Hematopoietic multipotent progenitor cell treated with erythropoietin and hydrocortisone succinate and interleukin-3 and kit ligand, for 6 days (in vitro differentiated cells): Measurements from ENCODE around the gene ALDH8A1.

ENCODE experiments used
- DNase-seq: peaks from one replicate; pipeline ENCODE4 v3.0.0-alpha.2; 2015

ALDH8A1 gene

DNA sequence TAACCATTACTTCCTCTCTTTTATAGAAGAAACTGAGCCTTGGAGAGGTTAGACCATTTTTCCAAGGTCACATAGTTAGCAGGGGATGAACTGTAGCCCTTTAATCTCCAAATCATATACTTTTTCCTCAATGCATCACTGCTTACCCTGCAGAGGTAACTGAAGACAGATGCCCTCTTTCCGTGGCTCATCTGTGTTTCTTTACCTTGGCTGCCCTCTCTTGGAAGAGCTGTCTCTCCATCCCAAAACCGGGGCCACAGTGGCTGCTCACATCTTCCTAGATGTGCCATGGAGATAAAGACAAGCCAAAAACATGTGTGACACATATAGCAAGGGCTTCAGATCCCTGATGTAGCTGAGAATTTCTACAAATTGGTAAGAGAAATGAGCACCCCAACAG is 581 bp upstream of the ALDH8A1 start:
- DNase-seq, result no peak

DNA sequence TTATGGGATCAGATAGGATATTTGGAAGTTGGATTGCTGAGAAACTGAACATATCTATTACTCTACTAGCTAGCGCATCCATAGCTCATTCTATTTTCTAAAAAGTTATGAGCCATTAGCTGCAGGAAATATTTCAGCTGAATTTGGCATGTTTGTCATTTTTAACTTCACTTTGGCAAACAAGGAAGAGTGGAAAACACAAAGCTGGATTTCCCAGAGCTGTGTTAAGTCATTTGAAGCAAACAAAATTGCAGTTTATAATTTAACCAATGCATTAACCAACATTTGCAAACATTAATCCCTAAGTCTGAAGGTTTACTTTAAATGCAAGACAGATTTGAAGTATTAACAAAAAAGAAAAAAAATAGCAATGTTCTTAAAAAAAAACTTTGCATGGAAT is 1.2 kb downstream of the ALDH8A1 start:
- no peak for DNase-seq

DNA sequence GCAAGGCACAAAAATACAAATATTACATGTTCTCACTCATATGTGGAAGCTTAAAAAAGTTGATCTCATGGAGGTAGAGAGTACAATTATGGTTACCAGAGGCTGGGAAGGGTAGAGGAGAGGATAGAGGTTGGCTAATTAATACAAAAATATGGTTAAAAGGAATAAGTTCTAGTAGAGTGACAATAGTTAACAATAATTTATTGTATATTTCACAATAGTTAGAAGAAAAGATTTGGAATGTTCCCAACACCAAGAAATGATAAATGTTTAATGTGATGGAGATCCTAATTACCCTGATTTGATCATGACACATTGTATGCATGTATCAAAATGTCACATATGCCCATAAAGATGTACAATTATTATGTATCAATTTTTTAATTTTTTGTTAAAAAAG is 1.8 kb downstream of the ALDH8A1 start:
- DNase-seq, result no peak

DNA sequence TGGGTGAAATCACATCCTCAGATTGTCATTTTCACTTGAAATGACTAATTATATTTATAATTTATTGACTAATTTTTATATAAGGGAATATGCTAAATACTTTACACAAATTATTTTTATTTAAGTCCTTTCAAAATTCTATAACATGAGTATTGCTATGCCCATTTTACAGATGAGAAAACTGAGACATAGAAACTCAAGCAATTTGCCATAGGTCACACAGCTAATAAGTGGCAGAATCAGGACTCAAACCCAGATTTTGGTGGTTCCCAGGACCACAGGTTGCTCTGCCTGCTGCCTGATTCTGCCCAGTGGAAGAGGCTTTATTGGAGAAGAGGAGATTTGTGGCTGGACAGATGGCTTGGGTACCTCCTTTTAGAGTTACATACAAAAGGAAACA is 4.9 kb downstream of the ALDH8A1 start:
- DNase-seq, result no peak

DNA sequence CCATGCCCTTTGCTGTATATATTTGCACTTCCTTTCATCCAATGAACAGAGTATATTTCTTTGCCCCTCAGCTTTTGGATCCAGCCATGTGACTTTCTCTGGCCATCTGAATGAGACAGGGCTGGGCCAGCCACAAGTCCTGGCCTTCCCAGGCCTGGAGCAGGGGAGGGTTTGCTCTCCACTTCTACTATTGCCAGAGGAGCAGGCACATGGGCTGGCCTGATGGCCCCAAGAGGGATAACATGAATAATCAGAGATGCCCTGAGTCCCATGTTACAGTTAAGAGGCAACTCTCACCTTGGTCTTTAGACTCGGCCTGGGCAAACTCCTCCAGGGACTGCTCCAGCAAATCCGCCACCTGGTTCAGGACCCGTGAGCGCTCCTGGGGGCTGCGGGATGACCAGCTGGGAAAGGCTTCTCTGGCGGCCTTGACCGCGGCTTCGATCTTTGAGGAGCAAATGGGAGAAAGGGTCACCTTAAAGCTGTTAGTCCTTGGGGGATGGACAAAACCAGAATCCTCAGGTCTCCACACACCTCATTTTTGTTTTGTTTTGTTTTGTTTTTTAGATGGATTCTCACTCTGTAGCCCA is 6.3 kb downstream of the ALDH8A1 start:
- no peak for DNase-seq

DNA sequence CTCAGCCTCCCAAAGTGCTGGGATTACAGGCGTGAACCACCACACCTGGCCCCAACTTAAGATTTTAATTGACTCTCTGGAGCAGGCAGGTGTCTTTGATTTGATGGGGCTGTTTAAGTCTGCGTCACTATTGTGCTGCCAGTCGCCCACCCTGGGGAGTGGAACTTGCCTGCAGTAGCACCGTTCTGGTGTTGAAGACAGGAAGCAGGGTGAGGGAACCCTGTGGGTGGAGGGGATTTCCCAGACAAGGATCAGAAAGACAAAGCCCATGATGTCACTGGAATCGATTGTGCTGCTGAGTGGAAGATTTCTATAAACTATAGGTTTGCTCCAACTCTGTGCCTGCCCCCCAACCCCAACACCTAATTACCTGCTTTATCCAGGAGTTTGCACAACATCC is 11.0 kb downstream of the ALDH8A1 start:
- no peak for DNase-seq

DNA sequence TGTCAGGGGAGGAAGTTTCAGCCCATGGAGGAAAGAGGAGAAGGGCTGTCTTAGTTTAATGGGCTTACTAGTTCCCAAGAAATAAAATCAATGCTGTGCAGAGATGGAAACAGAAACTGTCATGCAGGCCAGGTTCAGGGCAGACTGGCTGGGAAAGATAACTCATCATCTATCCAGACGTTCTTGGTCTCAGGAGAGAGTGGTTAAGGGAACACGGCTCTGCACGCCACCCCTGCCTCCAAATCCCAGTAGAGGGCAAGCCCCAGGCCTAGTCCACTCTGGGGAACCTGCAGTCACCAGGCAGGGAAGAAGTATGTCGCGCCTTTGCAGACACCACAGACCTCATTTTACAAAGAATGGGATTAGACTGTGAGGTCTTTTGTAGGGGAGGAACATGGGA is 12.5 kb downstream of the ALDH8A1 start:
- DNase-seq, result no peak

DNA sequence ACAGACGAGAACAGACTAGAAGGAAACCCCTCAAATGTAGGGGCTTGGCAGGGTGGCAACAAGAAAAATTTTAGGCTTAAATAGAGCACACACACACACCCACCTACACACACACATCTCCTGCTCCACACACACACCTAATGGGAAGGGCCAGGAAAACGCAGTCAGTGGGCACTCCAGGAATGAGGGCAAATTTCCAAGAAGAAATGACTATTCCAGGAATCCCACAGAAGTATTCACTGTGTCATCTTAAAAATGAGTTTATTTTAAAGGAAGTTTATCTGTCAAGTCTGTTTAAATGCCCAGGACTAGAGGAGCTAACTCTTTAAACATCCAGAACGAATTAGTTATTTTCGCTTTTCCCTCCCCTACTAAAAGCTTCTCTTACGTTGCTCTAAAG is 13.0 kb downstream of the ALDH8A1 start:
- no peak for DNase-seq

DNA sequence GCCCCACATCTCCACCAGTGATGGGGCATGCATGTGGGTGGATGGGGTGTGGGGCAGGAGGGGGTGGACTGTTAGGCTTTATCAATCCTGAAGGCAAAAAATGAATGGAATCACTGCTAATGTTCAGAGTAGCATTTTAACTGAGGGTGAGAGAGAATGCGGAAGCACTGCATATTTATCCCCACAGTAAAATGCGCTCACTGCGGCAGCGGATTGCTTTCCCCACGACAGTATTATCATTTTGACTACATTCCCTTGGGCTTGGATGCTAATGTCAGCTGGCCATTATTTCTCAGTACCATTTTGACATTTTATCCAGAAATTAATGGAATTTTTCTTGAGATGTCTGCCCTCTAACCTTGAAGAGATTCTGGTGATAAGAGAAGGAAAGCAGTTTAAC is 13.4 kb downstream of the ALDH8A1 start:
- no peak for DNase-seq

DNA sequence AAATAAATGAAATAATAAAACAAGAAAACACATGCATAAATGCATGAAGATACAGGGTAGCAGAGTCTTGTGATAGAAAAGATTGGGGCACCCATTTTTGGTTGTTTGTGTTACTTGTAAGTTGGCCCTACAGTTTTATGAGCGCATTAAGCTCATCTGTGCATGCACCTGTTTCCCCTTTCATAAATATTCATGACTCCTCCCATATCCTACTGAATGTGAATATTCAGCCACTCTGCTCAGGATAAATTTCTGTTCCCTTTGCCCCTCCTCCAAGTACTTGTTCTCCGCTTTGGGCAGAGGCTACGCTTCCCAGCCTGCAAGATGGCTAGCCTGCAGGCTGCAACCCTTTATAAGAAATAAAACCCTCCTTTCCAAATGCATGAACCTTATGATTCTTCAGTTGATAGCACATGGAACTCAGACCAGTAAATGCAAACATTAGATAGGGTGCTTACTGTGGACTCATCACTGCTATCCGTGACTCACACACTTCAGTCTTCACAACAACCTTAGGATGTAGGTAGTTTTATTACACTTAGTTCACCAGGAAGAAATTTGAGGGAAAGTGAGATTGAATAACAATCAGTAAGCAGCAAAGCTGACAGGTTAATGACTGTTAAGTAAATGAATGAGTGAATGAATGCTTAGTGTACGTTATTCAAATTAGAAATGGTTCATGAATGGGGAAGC is 15.0 kb downstream of the ALDH8A1 start:
- DNase-seq, result no peak

DNA sequence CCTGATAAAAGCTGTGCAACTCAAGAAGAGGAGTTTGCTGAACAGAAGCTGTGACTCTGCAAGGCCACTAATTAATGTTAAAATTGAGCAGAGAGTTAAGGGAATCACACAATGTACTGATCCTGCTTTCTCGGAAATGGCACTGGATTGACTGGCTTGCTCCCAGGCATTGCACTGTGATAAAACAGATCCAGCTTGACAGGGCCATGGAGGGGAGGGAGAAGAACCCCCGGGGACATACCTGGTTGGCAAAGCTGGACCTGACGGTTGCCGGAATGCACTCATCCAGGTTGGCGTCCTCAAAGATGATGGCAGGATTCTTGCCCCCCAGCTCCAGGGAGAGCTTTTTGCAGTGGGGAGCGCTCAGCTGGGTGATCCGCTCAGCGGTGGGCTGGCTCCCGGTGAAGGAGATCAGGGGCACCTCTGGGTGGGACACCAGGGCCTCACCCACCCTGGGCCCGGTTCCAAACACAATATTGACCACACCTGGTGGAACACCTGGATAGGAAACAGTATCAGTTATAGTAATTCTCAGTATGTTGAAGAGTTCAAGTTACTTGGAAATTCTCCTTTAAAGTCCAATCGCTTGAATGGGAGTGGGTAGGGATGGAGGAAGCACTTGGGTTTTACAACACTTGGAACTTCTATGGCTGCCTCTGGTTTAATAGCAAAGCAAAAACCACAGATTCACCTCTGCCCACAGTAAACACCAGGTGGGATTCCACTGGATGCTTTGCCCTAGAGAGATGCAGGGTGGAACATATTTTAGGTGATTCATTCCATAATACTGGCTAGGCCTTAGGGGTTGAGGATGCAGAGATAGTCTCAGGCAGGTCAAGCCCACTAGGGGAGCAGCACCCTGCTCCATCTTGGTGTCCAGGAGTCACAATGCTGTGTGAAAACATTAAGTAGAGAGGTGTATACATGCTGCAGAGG is 17.1 kb downstream of the ALDH8A1 start:
- no peak for DNase-seq

DNA sequence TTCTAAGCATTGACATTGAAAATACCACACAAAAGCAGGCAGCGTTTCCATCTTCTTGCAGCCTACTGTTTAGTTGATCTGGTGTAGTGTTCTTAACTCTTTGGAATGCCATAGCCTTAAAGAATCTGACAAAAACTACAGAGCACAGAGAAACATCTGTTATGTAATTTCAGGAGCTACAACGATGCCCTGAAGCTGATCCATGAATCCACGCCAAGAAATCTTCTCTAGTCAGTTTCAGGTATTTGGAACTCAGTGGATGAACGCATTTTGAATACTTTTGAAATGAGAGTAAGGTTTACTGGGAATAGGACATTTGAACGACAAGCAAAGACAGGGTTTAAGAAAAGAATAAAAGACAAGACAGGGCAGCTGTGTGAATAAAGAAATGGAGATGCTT is 17.8 kb downstream of the ALDH8A1 start:
- DNase-seq, result no peak

DNA sequence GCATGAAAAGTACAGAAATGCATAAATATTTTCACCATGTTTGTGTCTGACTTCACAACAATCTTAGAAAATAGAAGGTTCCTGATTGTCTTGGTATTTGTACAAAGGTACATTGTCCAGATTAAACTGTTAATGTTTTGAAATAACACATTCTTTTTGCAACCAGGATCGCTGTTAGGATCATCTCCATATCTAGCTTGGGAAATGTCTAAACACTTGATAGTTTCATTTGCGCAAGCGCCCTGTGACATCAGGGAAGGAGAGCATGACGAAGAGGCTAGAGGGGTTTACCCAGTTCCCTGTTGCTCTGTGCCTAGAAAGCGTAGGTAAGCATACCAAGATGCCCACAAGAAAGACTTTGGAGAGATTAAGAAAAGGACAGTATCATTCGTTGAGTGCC is 19.4 kb downstream of the ALDH8A1 start:
- DNase-seq, result no peak

DNA sequence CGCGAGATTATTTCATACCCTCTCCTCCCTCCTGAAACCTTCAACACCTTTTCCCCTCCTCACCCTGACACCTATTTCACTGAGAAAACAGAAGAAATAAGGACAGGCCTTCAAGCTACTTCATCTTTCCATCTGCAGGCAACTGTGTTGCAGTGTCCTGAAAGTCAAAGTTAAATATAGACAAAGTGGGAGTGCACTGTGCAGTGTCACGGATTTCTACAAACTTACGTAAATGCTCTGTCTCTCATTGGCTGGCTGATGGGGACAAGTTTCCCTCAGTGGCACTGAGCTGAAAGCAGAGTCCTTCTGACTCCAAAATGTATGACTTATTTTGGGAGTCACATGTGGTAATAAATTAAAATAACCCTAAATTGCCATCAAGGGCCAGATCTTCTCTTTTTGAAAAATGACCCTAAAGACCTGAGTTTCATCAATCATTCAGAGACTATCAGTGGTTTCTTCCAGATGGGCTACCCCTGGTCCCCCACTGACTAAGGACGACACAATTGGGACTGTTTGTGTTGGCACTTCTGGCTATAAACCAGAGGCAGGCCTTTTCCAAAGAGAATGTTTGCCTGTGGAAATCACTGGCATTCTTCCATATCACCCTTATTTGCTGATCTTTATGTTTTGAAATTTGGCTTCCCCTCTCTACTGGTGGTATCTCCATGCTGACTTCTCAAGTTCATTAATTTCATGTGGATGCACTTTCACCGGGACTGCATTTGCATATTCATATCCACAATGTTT is 21.6 kb downstream of the ALDH8A1 start:
- no peak for DNase-seq

DNA sequence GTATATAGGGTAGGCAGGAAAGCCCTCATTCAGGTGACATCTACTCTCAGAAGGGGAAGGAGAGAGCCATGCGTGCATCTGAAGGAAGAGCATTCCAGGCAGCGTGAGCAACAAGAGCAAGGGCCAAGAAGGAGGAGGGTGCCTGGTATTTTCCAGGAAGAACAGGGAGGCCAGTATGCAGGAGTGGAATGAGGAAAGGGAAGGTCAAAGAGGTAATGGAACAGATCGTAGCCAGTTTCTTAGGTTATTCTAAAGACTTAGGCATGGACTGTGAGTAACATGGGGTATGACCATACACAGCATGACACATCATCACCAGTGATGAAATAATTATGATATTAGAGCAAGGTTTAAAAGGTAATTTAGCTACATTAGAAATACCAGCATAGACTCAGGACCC is 24.1 kb downstream of the ALDH8A1 start:
- DNase-seq, result no peak

DNA sequence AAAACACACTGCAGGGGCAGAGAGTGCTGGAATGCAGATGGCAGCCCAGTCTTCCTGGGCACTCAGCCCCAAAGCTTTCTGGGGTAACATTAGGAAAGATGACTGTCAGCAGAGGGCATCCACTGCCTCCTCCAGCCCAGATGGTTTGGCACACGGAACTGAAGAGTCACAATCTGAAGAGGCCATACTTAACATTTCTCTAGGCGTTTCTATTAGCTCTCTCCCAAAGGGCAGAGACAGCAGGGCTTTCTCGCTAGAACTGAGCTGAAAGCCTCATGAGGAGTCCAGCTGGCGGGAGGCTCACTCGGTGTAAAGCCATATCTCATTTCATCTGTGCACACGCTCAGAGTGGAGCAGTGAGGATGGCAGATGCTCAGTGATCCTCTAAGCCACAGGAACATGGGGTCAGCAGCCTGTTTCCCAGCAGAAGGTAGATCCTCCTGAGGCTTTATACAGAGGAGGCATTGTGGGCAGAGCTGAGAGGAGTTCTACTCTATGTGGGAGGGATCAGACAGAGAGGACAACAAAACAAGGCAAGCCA is 28.1 kb downstream of the ALDH8A1 start:
- no peak for DNase-seq

DNA sequence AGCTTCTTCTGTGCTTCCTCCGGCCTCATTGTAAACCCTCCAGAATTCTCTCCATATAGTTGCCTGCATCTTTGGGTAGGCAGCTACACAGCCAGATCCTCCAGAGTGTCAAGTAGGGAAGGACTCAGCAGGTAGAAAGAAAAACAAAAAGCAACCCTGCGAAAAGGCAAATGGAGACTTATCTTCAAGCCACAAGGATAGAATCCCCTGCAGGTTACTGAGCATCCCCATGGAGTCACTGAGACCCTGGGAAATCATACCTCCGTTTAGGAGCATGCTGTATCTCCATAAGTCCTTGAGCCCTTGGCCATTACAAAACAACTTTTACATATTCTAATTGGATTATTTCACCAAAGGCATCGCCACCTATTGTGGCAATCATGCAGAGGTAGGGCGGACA is 28.6 kb downstream of the ALDH8A1 start:
- DNase-seq, result no peak

DNA sequence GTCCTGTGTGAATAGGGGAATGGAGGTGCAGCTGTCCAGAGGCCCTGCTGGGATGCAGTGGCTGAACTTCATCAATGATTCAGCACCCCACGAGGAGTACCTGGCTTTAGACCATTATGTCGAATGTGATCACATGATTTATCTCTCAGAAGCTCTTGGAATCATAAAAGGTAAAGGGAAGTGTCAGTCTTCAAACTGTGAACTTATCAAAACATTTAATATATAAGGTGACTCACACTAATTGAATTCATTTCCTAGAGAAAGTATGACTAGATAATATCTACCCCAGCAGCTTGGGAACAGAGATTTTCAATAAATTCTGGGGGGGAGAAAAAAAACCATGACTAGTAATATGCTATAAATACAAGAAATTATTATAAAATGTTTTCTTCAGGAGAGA is 29.5 kb downstream of the ALDH8A1 start:
- no peak for DNase-seq

DNA sequence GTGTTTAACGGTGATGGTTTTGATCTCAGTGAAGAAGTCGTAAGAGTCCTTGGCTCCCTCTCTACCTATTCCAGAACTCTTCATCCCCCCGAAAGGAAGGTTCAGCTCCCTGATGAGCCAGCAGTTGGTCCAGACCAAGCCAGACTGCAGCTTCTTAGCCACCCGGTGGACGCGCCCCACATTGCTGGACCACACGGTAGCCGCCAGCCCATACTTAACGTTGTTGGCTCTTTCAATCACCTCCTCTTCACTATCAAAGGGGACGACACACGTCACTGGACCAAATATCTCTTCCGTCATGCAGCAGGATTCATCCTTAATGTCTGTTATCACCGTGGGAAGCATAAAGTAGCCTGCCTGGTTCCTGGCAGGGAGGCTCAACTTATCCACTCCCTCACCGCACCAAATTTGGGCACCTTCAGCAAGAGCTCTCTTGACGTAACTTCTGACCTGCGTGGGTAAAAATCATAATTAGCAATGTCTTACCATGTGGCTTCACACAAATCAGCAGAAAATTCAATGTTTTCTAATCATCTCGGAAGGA is 31.4 kb downstream of the ALDH8A1 start:
- no peak for DNase-seq

DNA sequence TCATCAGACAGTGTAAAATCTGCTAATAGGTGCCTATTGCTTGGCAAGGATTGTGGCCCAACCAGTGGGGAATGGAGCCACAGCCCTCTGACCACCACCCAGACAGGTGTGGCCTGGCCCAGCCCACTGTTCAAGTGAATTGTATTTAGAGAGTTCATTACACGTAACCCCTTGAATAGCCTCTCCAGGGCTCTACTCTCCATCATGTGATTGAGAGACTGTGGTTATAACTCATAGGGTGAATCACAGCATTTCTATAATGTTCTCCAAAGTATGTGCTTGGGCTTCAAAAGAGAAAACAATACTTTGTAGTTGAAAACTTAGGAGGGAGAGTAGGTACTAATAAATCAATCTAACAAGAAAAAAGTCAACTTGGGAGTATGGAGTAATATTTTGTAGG is 38.4 kb downstream of the ALDH8A1 start:
- DNase-seq, result no peak

DNA sequence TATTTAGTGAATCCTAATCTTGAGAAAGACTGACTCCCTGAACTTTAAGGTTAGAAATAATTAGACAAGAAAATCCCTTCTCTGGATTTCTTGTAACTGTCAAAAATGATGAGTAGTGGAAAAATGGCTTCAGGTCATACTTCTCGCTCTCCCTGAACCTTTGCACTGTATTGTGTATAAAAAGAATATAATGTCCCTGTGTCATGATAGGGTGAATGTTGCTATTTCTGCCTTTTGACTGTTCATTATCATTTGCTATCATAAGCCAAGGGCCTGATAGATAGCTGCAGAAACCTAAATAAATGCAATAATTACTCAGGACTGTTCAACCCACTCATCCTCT is 39.3 kb downstream of the ALDH8A1 start:
- no peak for DNase-seq

DNA sequence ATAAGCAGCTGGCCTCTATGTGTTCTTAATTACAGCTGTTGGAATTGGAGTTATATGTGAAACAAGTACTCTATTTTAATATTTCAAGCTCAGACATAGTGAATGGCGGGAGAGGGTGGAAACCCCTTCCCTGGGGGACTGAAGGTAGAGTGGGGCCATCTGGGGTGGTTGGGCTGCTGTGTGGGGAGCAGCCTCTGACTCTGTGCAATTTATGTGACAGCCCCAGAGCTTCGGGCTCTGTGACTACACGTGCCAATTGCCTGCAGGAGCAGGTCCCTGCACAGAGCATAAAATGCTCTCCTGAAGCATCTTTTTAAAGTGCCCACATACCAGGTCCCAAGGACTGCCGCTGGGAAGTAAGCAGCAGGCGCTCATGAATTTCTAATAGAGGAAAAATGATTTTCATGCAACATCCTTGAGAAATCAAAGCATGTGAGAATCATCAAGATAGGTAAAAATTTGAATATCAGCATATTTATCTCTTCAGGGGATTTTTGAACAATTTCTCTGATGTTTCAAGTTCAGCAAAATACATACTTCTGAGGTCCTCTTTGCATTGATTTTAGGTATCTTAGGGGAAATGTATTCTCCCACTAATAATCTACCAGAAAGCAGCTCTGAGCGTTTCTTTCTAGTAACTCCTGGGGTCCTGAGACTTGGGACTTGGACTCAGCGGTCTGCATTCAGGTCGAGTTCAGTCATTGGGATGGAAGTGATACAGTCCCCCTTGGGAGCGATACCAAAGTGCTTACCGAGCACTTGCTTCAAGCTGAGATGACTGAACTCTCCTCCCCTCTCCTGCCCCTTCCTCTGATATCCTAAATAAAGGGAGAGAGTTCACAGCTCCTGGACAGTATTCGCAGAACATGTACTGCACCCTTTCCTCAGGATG is 40.0 kb downstream of the ALDH8A1 start:
- DNase-seq, result no peak
